KMS-11 (cell line): Measurements from ENCODE around the gene PKD1.

Experiments used
- H2AFZ ChIP-seq: fragments of 200-600 bp; sonication (generic); 2 replicates; pipeline ENCODE4 v1.6.1; 2016; ENCODE audit warnings: antibody characterized with exemption, mixed run types, low read depth
- H3K27ac ChIP-seq: fragments of 200-600 bp; sonication (generic); 2 replicates; pipeline ENCODE4 v1.6.1; 2016; ENCODE audit warnings: mild to moderate bottlenecking, mixed run types
- H3K27me3 ChIP-seq: fragments of 200-600 bp; sonication (generic); 2 replicates; pipeline ENCODE4 v1.6.1; 2017; ENCODE audit warnings: mild to moderate bottlenecking, low read depth, mixed run types, moderate library complexity; ENCODE audit not compliant: insufficient read depth
- H3K36me3 ChIP-seq: fragments of 200-600 bp; sonication (generic); 2 replicates; pipeline ENCODE4 v1.6.1; 2017; ENCODE audit warnings: mild to moderate bottlenecking, mixed run types; ENCODE audit not compliant: insufficient read depth
- H3K4me1 ChIP-seq: fragments of 200-600 bp; sonication (generic); 2 replicates; pipeline ENCODE4 v1.6.1; 2016; ENCODE audit warnings: mild to moderate bottlenecking, low read depth, mixed run types; ENCODE audit not compliant: poor library complexity, severe bottlenecking
- H3K4me2 ChIP-seq: fragments of 200-600 bp; sonication (generic); 2 replicates; pipeline ENCODE4 v1.7.0; 2016; ENCODE audit warnings: mild to moderate bottlenecking, mixed run types
- H3K4me3 ChIP-seq: fragments of 200-600 bp; sonication (generic); IDR thresholded peaks from 2 replicates; pipeline ENCODE4 v1.6.1; 2017; ENCODE audit warnings: low read depth, low read length, mixed read lengths; ENCODE audit not compliant: insufficient read depth
- H3K79me2 ChIP-seq: fragments of 200-600 bp; sonication (generic); 2 replicates; pipeline ENCODE4 v1.6.1; 2016; ENCODE audit warnings: low read depth, mixed run types; ENCODE audit not compliant: insufficient read depth
- H3K9ac ChIP-seq: fragments of 200-600 bp; sonication (generic); 2 replicates; pipeline ENCODE4 v1.6.1; 2016; ENCODE audit warnings: mild to moderate bottlenecking, mixed run types
- H4K20me1 ChIP-seq: fragments of 200-600 bp; sonication (generic); 2 replicates; pipeline ENCODE4 v1.6.1; 2016; ENCODE audit warnings: mild to moderate bottlenecking, mixed run types; ENCODE audit not compliant: insufficient read depth
- TF ChIP-seq, protein P1 (sequence below): fragments of 200-600 bp; sonication (generic); conservative IDR thresholded peaks from 2 replicates; pipeline ENCODE4 v1.6.1; 2017; ENCODE audit warnings: low read depth, mild to moderate bottlenecking, antibody characterized with exemption, low read length, moderate library complexity, mixed read lengths

The PKD1 gene

GRCh38 chr16:2178321-2179106 is 42.8 kb upstream of the PKD1 start:
- Histone ChIP-seq H2AFZ (no peak overlapping the region), H3K27me3 (no peaks in the 10 kb centered on the region), H3K9ac (no peak overlapping the region), H3K4me1 (no peaks in the 10 kb centered on the region), H3K27ac (no peak overlapping the region), H3K79me2 (no peaks in the 10 kb centered on the region), H3K4me3 (no peak overlapping the region), H3K4me2 (no peak overlapping the region), H4K20me1 (no peaks in the 10 kb centered on the region), H3K36me3 (peaks cover 6% of the 10 kb centered on the region; the same call in 1 of the 2 replicates)
- TF ChIP-seq, protein P1, sequence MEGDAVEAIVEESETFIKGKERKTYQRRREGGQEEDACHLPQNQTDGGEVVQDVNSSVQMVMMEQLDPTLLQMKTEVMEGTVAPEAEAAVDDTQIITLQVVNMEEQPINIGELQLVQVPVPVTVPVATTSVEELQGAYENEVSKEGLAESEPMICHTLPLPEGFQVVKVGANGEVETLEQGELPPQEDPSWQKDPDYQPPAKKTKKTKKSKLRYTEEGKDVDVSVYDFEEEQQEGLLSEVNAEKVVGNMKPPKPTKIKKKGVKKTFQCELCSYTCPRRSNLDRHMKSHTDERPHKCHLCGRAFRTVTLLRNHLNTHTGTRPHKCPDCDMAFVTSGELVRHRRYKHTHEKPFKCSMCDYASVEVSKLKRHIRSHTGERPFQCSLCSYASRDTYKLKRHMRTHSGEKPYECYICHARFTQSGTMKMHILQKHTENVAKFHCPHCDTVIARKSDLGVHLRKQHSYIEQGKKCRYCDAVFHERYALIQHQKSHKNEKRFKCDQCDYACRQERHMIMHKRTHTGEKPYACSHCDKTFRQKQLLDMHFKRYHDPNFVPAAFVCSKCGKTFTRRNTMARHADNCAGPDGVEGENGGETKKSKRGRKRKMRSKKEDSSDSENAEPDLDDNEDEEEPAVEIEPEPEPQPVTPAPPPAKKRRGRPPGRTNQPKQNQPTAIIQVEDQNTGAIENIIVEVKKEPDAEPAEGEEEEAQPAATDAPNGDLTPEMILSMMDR, result no peak

- TF ChIP-seq, protein P1, result no peak
- no peaks in the 10 kb centered on the region for H3K4me1 ChIP-seq
- no peaks in the 10 kb centered on the region for H3K27me3 ChIP-seq
- no peak overlapping the region for H3K4me2 ChIP-seq
- peaks cover 6% of the 10 kb centered on the region; the same call in 1 of the 2 replicates for H3K36me3 ChIP-seq
- no peak overlapping the region for H2AFZ ChIP-seq
- H4K20me1 ChIP-seq, result no peaks in the 10 kb centered on the region
- H3K4me3 ChIP-seq, result no peak overlapping the region
- no peaks in the 10 kb centered on the region for H3K79me2 ChIP-seq
- H3K27ac ChIP-seq, result no peak overlapping the region
- H3K9ac ChIP-seq, result no peak overlapping the region
Observed at GRCh38 chr16:2177561-2177960, 41.9 kb upstream of the PKD1 start.

GRCh38 chr16:2177101-2177500 is 41.4 kb upstream of the PKD1 start:
- TF ChIP-seq, protein P1, result no peak
- H2AFZ ChIP-seq, result no peak overlapping the region
- H3K4me2 ChIP-seq, result no peak overlapping the region
- no peak overlapping the region for H3K4me3 ChIP-seq
- H3K9ac ChIP-seq, result no peak overlapping the region
- no peaks in the 10 kb centered on the region for H3K27me3 ChIP-seq
- H3K36me3 ChIP-seq, result peaks cover 6% of the 10 kb centered on the region; the same call in 1 of the 2 replicates
- no peak overlapping the region for H3K27ac ChIP-seq
- H4K20me1 ChIP-seq, result no peaks in the 10 kb centered on the region
- H3K4me1 ChIP-seq, result no peaks in the 10 kb centered on the region
- H3K79me2 ChIP-seq, result no peaks in the 10 kb centered on the region

- H3K79me2 ChIP-seq, result no peaks in the 10 kb centered on the region
- H2AFZ ChIP-seq, result no peak overlapping the region
- H3K36me3 ChIP-seq, result peaks cover 6% of the 10 kb centered on the region; the same call in 1 of the 2 replicates
- H3K27me3 ChIP-seq, result no peaks in the 10 kb centered on the region
- H4K20me1 ChIP-seq, result no peaks in the 10 kb centered on the region
- no peak overlapping the region for H3K4me2 ChIP-seq
- no peak overlapping the region for H3K4me3 ChIP-seq
- TF ChIP-seq, protein P1, result no peak
- H3K4me1 ChIP-seq, result no peaks in the 10 kb centered on the region
- no peak overlapping the region for H3K9ac ChIP-seq
- H3K27ac ChIP-seq, result no peak overlapping the region
Observed at GRCh38 chr16:2176047-2176446, 40.3 kb upstream of the PKD1 start.
